Measurements from ENCODE around the gene OR4F17. TPM values are rescaled to one million over a fixed set of nuclear protein-coding genes. Genes with fewer than 3 reads are reported as not detected.
"Not testable (repeated sequence)": the region's sequence is repeated elsewhere in the genome, so short reads cannot be mapped to it uniquely, and the experiment has no call there.

Gene OR4F17
- total RNA-seq (not detected), polyA plus RNA-seq (not detected)

DNA sequence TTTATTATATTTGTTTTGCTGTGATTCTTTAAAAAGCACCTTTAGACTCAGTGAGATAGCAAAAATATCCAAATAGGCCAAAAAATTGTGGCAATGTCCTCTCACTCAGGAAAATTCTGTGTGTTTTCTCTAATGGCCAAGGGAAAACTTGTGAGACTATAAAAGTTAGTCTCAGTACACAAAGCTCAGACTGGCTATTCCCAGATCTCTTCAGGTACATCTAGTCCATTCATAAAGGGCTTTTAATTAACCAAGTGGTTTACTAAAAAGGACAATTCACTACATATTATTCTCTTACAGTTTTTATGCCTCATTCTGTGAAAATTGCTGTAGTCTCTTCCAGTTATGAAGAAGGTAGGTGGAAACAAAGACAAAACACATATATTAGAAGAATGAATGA, at the start of gene OR4F17:
Gene OR4F17, plus strand, starts transcription at position 301 of the 400 bp plus-strand sequence. CDS start 3,575 bp downstream, outside the sequence.
- H3K4me3 ChIP-seq (ENCODE audit: low read length in 2 of 2); DNase-seq; POLR2A ChIA-PET (ENCODE audit: partially characterized antibody); H3K4me3 Mint-ChIP-seq; H3K4me1 ChIP-seq (ENCODE audit: insufficient read depth, low read length); CTCF ChIA-PET (ENCODE audit: partially characterized antibody); H3K27ac ChIP-seq (ENCODE audit: low read depth, low read length); H3K27ac Mint-ChIP-seq; H3K9me3 Mint-ChIP-seq; H3K27me3 ChIP-seq (ENCODE audit: insufficient read depth, low read length); H3K27me3 Mint-ChIP-seq; intact Hi-C loops (cut with micrococcal nuclease); H3K4me1 Mint-ChIP-seq; H3K36me3 Mint-ChIP-seq; H3K9me3 ChIP-seq (ENCODE audit: control insufficient read depth in 1 of 2, low read length in 2 of 2); H3K36me3 ChIP-seq (ENCODE audit: insufficient read depth, low read length): not testable (repeated sequence)

DNA sequence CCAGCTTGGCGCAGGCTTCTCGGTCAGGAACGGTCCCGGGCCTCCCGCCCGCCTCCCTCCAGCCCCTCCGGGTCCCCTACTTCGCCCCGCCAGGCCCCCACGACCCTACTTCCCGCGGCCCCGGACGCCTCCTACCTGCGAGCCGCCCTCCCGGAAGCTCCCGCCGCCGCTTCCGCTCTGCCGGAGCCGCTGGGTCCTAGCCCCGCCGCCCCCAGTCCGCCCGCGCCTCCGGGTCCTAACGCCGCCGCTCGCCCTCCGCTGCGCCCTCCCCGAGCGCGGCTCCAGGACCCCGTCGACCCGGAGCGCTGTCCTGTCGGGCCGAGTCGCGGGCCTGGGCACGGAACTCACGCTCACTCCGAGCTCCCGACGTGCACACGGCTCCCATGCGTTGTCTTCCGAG, 36.1 kb upstream of the OR4F17 start:
- H3K36me3 ChIP-seq (ENCODE audit: insufficient read depth, low read length); intact Hi-C loops (cut with micrococcal nuclease); H3K36me3 Mint-ChIP-seq; H3K9me3 Mint-ChIP-seq; H3K4me1 ChIP-seq (ENCODE audit: insufficient read depth, low read length); H3K27me3 ChIP-seq (ENCODE audit: insufficient read depth, low read length); H3K9me3 ChIP-seq (ENCODE audit: control insufficient read depth in 1 of 2, low read length in 2 of 2); H3K27ac Mint-ChIP-seq; POLR2A ChIA-PET (ENCODE audit: partially characterized antibody); H3K4me3 ChIP-seq (ENCODE audit: low read length in 2 of 2); H3K27ac ChIP-seq (ENCODE audit: low read depth, low read length); CTCF ChIA-PET (ENCODE audit: partially characterized antibody); H3K27me3 Mint-ChIP-seq; H3K4me3 Mint-ChIP-seq; H3K4me1 Mint-ChIP-seq: not testable (repeated sequence)
- peak; percentile 35 to 52 (median 41) for DNase-seq

DNA sequence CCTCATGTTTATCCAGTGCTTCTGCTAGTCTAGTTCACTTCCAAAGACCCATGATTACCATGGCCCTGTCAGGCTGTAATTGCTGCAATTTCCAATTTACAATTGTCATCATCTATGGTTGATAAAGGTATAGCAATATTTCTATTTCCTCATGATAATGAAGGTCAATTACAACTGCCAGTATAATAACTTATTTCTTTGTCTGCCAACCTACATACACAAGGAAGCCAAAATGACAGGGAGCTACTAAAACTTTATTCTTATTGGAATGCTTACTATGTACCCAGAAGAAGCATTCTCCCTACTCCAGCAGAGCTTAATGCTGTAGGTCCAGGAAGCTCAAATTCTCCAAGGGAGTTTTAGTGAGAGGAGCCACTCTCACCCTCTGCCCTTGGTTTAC, 24.0 kb upstream of the OR4F17 start:
- H3K36me3 ChIP-seq (ENCODE audit: insufficient read depth, low read length); POLR2A ChIA-PET (ENCODE audit: partially characterized antibody); H3K27ac ChIP-seq (ENCODE audit: low read depth, low read length); DNase-seq; H3K4me3 ChIP-seq (ENCODE audit: low read length in 2 of 2); intact Hi-C loops (cut with micrococcal nuclease); H3K36me3 Mint-ChIP-seq; H3K4me3 Mint-ChIP-seq; H3K27me3 Mint-ChIP-seq; CTCF ChIA-PET (ENCODE audit: partially characterized antibody); H3K4me1 Mint-ChIP-seq; H3K4me1 ChIP-seq (ENCODE audit: insufficient read depth, low read length); H3K9me3 ChIP-seq (ENCODE audit: control insufficient read depth in 1 of 2, low read length in 2 of 2); H3K9me3 Mint-ChIP-seq; H3K27ac Mint-ChIP-seq; H3K27me3 ChIP-seq (ENCODE audit: insufficient read depth, low read length): not testable (repeated sequence)

- H3K27ac Mint-ChIP-seq; H3K36me3 Mint-ChIP-seq; H3K27me3 Mint-ChIP-seq; H3K9me3 Mint-ChIP-seq; H3K4me1 Mint-ChIP-seq; H3K27ac ChIP-seq (ENCODE audit: low read depth, low read length); DNase-seq; H3K9me3 ChIP-seq (ENCODE audit: control insufficient read depth in 1 of 2, low read length in 2 of 2); POLR2A ChIA-PET (ENCODE audit: partially characterized antibody); H3K36me3 ChIP-seq (ENCODE audit: insufficient read depth, low read length); CTCF ChIA-PET (ENCODE audit: partially characterized antibody); H3K27me3 ChIP-seq (ENCODE audit: insufficient read depth, low read length); H3K4me3 ChIP-seq (ENCODE audit: low read length in 2 of 2); H3K4me1 ChIP-seq (ENCODE audit: insufficient read depth, low read length); intact Hi-C loops (cut with micrococcal nuclease); H3K4me3 Mint-ChIP-seq: not testable (repeated sequence)
Measured at GRCh38 chr19:83626-84025, 23.3 kb upstream of the OR4F17 start.

DNA sequence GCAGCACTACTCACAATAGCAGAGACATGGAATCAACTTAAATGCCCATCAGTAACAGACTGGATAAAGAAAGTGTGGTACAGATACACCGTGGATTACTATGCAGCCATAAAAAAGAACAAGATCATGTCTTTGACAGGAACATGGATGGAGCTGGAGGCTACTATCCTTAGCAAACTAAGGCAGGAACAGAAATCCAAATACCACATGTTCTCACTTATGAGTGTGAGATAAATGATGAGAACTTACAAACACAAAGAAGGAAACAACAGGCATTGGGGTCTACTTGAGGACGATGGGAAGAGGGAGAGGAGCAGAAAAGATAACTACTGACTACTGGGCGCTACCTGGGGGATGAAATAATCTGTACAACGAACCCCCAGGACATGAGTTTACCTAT, 16.2 kb upstream of the OR4F17 start:
- H3K4me1 Mint-ChIP-seq; POLR2A ChIA-PET (ENCODE audit: partially characterized antibody); H3K4me3 ChIP-seq (ENCODE audit: low read length in 2 of 2); H3K27me3 ChIP-seq (ENCODE audit: insufficient read depth, low read length); H3K9me3 ChIP-seq (ENCODE audit: control insufficient read depth in 1 of 2, low read length in 2 of 2); H3K27ac ChIP-seq (ENCODE audit: low read depth, low read length); intact Hi-C loops (cut with micrococcal nuclease); CTCF ChIA-PET (ENCODE audit: partially characterized antibody); DNase-seq; H3K4me3 Mint-ChIP-seq; H3K4me1 ChIP-seq (ENCODE audit: insufficient read depth, low read length); H3K36me3 ChIP-seq (ENCODE audit: insufficient read depth, low read length); H3K9me3 Mint-ChIP-seq; H3K36me3 Mint-ChIP-seq; H3K27me3 Mint-ChIP-seq: not testable (repeated sequence)
- H3K27ac Mint-ChIP-seq = peak overlapping the region in 1 of 7 donors; percentile 26

GRCh38 chr19:94794-95193, 12.1 kb upstream of the OR4F17 start:
- H3K9me3 ChIP-seq (ENCODE audit: control insufficient read depth in 1 of 2, low read length in 2 of 2); H3K9me3 Mint-ChIP-seq; H3K27me3 Mint-ChIP-seq; H3K4me1 ChIP-seq (ENCODE audit: insufficient read depth, low read length); H3K4me3 ChIP-seq (ENCODE audit: low read length in 2 of 2); H3K27me3 ChIP-seq (ENCODE audit: insufficient read depth, low read length); H3K36me3 Mint-ChIP-seq; DNase-seq; H3K27ac ChIP-seq (ENCODE audit: low read depth, low read length); H3K4me1 Mint-ChIP-seq; POLR2A ChIA-PET (ENCODE audit: partially characterized antibody); H3K4me3 Mint-ChIP-seq; H3K27ac Mint-ChIP-seq; CTCF ChIA-PET (ENCODE audit: partially characterized antibody); intact Hi-C loops (cut with micrococcal nuclease); H3K36me3 ChIP-seq (ENCODE audit: insufficient read depth, low read length): not testable (repeated sequence)

DNA sequence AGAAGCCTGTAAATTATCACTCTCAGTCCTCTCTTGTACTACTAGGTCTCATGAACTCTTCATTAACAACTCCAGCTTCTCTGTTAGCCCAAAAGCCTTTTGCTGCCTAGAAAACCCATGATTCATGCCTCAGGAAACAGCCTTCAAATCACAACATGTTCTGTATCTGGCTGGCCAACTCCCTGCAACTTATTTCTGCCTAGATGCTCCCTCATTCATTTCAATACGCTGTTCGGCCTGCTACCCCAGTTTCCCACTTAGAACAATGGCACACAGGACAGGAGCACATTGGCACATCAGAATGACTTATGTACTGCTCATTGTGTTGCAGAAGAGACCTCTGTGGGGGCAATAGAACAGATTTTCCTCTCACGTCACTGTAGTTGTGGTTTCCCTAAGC, 9.3 kb upstream of the OR4F17 start:
- H3K4me3 Mint-ChIP-seq; H3K4me3 ChIP-seq (ENCODE audit: low read length in 2 of 2); DNase-seq; H3K9me3 Mint-ChIP-seq; H3K36me3 ChIP-seq (ENCODE audit: insufficient read depth, low read length); H3K36me3 Mint-ChIP-seq; H3K27ac ChIP-seq (ENCODE audit: low read depth, low read length); CTCF ChIA-PET (ENCODE audit: partially characterized antibody); intact Hi-C loops (cut with micrococcal nuclease); H3K27me3 ChIP-seq (ENCODE audit: insufficient read depth, low read length); H3K27me3 Mint-ChIP-seq; H3K27ac Mint-ChIP-seq; H3K4me1 ChIP-seq (ENCODE audit: insufficient read depth, low read length); H3K4me1 Mint-ChIP-seq; H3K9me3 ChIP-seq (ENCODE audit: control insufficient read depth in 1 of 2, low read length in 2 of 2); POLR2A ChIA-PET (ENCODE audit: partially characterized antibody): not testable (repeated sequence)

GRCh38 chr19:120443-121140, 13.7 kb downstream of the OR4F17 start:
- H3K27me3 Mint-ChIP-seq; DNase-seq; intact Hi-C loops (cut with micrococcal nuclease): not testable (repeated sequence)

More at GRCh38 chr19:120443-121140, 13.7 kb downstream of the OR4F17 start:
- H3K9me3 Mint-ChIP-seq; H3K27me3 ChIP-seq (ENCODE audit: insufficient read depth, low read length); H3K27ac Mint-ChIP-seq; H3K4me1 Mint-ChIP-seq; H3K27ac ChIP-seq (ENCODE audit: low read depth, low read length); POLR2A ChIA-PET (ENCODE audit: partially characterized antibody); H3K36me3 ChIP-seq (ENCODE audit: insufficient read depth, low read length); H3K9me3 ChIP-seq (ENCODE audit: control insufficient read depth in 1 of 2, low read length in 2 of 2); H3K4me3 Mint-ChIP-seq; H3K36me3 Mint-ChIP-seq; CTCF ChIA-PET (ENCODE audit: partially characterized antibody); H3K4me3 ChIP-seq (ENCODE audit: low read length in 2 of 2); H3K4me1 ChIP-seq (ENCODE audit: insufficient read depth, low read length): not testable (repeated sequence)
